K562 (cell line): ENCODE measurements around the gene TMSB4X. TPM values are rescaled to one million over a fixed set of nuclear protein-coding genes. Genes with fewer than 3 reads are reported as not detected.

Experiments
- CREM ChIP-seq: IDR thresholded peaks from 2 replicates; pipeline ENCODE4 v1.6.1; 2014; ENCODE audit warnings: antibody characterized with exemption, low read depth
- EP300 ChIP-seq: IDR thresholded peaks from 2 replicates; pipeline ENCODE4 v1.6.1; 2012; ENCODE audit warnings: low read length, improper control_type of control experiment
- ESRRA ChIP-seq: fragments of 450-650 bp; IDR thresholded peaks from 2 replicates; pipeline ENCODE4 v1.6.1; 2014; ENCODE audit warnings: low read depth, mild to moderate bottlenecking, moderate library complexity, borderline replicate concordance
- GABPA ChIP-seq: fragments of 200-800 bp; sonication (Bioruptor generic); conservative IDR thresholded peaks from 2 replicates; pipeline ENCODE4 v1.6.1; 2016; ENCODE audit warnings: low read depth, missing genetic modification characterization, missing compliant biosample characterization
- NCOR1 ChIP-seq: fragments of 450-650 bp; IDR thresholded peaks from 2 replicates; pipeline ENCODE4 v1.6.1; 2016; ENCODE audit warnings: mild to moderate bottlenecking, moderate library complexity
- RBM22 ChIP-seq: fragments of 200-400 bp; formaldehyde crosslinking; IDR thresholded peaks from 2 replicates; pipeline ENCODE4 v1.6.1; 2018; ENCODE audit warnings: low read length, low read depth; ENCODE audit not compliant: poor library complexity, severe bottlenecking
- RCOR1 ChIP-seq, 2 experiments: IDR thresholded peaks; 2 replicates each; pipeline ENCODE4 v1.6.1; 2012; ENCODE audit warnings: low read depth in 2 of 2, low read length in 2 of 2, borderline replicate concordance in 1 of 2, improper control_type of control experiment in 1 of 2
- RFX7 ChIP-seq: fragments of 250-450 bp; sonication (Bioruptor Pico); IDR thresholded peaks from 2 replicates; pipeline ENCODE4 v1.5.1; 2021; ENCODE audit warnings: mild to moderate bottlenecking
- RHOXF2B ChIP-seq: fragments of 250-450 bp; sonication (Bioruptor Pico); conservative IDR thresholded peaks from 2 replicates; pipeline ENCODE4 v1.5.1; 2021
- ZFX ChIP-seq: sonication (generic); formaldehyde crosslinking; IDR thresholded peaks from 2 replicates; pipeline ENCODE4 v1.8.0; 2022; ENCODE audit warnings: mild to moderate bottlenecking, missing genetic modification reagents, moderate library complexity
- ZNF133 ChIP-seq: fragments of 250-450 bp; sonication (Bioruptor Pico); IDR thresholded peaks from 2 replicates; pipeline ENCODE4 v1.4.0; 2020; ENCODE audit warnings: mild to moderate bottlenecking
- ZNF766 ChIP-seq: fragments of 200-800 bp; sonication (Bioruptor generic); conservative IDR thresholded peaks from 2 replicates; pipeline ENCODE4 v1.6.1; 2016; ENCODE audit warnings: missing genetic modification characterization, missing compliant biosample characterization
- polyA plus RNA-seq, 8 experiments: library from polyadenylated mRNA; depleted of rRNA in 4 of 8; stranded (reverse) in 5 of 8; unstranded in 3 of 8; fragments of >200 nt; fragmentation: Nextera tagmentation in 2 of 8; fragmentation: Illumina TruSeq in 1 of 8; extraction: Ambion mirVana in 2 of 8; extraction: Trizol in 1 of 8; gene quantifications; 2 replicates each; pipeline versions ENCODE4 v1.2.1 to v1.2.3, GENCODE V29; 2011 to 2014; ENCODE audit warnings: inconsistent platforms in 1 of 8, missing spikeins in 1 of 8
- total RNA-seq, 7 experiments: library from RNA; depleted of rRNA in 6 of 7; stranded (reverse); fragments of >200 nt in 6 of 7; fragmentation: Illumina TruSeq in 2 of 7; extraction: Trizol in 2 of 7; gene quantifications; 2 replicates each; pipeline versions ENCODE4 v1.2.1 to v1.2.3, GENCODE V29; 2011 to 2021; ENCODE audit warnings: low replicate concordance in 1 of 7
- TF ChIP-seq, protein P1 (sequence below): sonication (generic); formaldehyde crosslinking; IDR thresholded peaks from 2 replicates; pipeline ENCODE4 v1.8.0; 2023; ENCODE audit warnings: mild to moderate bottlenecking, missing genetic modification reagents
- TF ChIP-seq, protein P2 (sequence below): fragments of 450-650 bp; IDR thresholded peaks from 2 replicates; pipeline ENCODE4 v1.6.1; 2018; ENCODE audit warnings: mild to moderate bottlenecking, low read depth; ENCODE audit not compliant: partially characterized antibody
- TF ChIP-seq, protein P3 (sequence below): fragments of 450-650 bp; IDR thresholded peaks from 2 replicates; pipeline ENCODE4 v1.6.1; 2017; ENCODE audit warnings: antibody characterized with exemption, mild to moderate bottlenecking
- TF ChIP-seq, protein P4 (sequence below): fragments of 450-650 bp; formaldehyde crosslinking; IDR thresholded peaks from 2 replicates; pipeline ENCODE4 v1.4.0; 2022; ENCODE audit warnings: mild to moderate bottlenecking, moderate library complexity

TMSB4X gene
- total and polyA plus RNA-seq, 9 of the 15 experiments (the other 6 are each of a cell fraction or from before 2014, with no cell fraction given), result 1,035 to 2,035 (median 1,529) TPM

DNA sequence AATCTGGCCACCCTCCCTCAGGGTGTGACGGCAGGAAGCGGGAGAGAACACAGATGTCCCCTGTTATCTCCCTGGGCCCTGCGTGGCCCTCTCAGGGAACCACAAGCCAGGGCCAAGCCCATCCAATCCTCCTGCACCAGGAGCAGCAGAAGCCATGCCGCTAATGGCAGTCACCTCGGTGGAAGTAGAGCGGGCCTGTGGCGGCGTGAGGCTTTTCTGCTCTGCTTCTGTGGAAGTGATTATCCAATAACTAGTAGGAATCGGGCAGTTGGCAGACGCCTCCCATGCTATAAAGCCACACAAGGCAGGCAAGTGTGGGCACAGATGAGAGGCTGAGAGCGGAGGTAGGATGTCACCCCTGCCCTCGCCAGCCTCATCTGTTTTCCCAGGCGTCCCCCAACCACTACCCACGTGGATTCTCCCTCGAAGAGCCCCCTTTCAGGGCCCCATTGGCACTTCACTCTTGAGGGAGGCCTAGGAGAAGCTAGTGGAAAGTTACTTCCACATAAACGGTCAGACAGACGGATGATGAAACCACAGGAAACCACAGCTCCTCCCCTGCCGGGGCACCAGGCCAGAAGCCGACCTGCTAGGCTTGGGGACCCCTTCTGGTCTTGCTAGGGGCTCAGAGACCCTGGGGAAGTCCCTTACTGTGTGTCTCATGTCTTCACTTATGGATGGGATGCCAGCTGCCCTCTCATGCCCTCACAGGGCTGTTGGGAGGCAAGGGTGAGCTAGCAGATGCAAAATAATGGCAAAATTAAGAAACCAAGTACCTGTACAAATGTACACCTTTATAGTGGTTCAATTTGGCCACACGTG lies 18.8 kb upstream of the TMSB4X start (continued):
- TF ChIP-seq GABPA (tag) (0 out of 2 replicates have a peak, but pooled peaks have one; percentile 14), RHOXF2B (CRISPR knock-in tag) (0 out of 2 replicates have a peak, but pooled peaks have one; percentile 23), NCOR1 (no peak), CREM (0 out of 2 replicates have a peak, but pooled peaks have one; percentile 20), ZFX (CRISPR knock-in tag) (peak; percentile 92), RFX7 (CRISPR knock-in tag) (no peak), EP300 (peak; percentile 97), RBM22 (no peak), ESRRA (peak; percentile 45; the same call in 1 of the 2 replicates), RCOR1 (IDR thresholded peaks at IDR 0.05; ENCODE audit: borderline replicate concordance in 1 of 2, low read depth in 2 of 2, low read length in 2 of 2) (peak in 1 of 2 experiments; percentile 66; a peak in 1 of 4 replicates), ZNF133 (0 out of 2 replicates have a peak, but pooled peaks have one; percentile 44), ZNF766 (peak; percentile 96)
- TF ChIP-seq, protein P1, sequence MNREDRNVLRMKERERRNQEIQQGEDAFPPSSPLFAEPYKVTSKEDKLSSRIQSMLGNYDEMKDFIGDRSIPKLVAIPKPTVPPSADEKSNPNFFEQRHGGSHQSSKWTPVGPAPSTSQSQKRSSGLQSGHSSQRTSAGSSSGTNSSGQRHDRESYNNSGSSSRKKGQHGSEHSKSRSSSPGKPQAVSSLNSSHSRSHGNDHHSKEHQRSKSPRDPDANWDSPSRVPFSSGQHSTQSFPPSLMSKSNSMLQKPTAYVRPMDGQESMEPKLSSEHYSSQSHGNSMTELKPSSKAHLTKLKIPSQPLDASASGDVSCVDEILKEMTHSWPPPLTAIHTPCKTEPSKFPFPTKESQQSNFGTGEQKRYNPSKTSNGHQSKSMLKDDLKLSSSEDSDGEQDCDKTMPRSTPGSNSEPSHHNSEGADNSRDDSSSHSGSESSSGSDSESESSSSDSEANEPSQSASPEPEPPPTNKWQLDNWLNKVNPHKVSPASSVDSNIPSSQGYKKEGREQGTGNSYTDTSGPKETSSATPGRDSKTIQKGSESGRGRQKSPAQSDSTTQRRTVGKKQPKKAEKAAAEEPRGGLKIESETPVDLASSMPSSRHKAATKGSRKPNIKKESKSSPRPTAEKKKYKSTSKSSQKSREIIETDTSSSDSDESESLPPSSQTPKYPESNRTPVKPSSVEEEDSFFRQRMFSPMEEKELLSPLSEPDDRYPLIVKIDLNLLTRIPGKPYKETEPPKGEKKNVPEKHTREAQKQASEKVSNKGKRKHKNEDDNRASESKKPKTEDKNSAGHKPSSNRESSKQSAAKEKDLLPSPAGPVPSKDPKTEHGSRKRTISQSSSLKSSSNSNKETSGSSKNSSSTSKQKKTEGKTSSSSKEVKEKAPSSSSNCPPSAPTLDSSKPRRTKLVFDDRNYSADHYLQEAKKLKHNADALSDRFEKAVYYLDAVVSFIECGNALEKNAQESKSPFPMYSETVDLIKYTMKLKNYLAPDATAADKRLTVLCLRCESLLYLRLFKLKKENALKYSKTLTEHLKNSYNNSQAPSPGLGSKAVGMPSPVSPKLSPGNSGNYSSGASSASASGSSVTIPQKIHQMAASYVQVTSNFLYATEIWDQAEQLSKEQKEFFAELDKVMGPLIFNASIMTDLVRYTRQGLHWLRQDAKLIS, result no peak; the same call in 1 of the 2 replicates
- TF ChIP-seq, protein P2, sequence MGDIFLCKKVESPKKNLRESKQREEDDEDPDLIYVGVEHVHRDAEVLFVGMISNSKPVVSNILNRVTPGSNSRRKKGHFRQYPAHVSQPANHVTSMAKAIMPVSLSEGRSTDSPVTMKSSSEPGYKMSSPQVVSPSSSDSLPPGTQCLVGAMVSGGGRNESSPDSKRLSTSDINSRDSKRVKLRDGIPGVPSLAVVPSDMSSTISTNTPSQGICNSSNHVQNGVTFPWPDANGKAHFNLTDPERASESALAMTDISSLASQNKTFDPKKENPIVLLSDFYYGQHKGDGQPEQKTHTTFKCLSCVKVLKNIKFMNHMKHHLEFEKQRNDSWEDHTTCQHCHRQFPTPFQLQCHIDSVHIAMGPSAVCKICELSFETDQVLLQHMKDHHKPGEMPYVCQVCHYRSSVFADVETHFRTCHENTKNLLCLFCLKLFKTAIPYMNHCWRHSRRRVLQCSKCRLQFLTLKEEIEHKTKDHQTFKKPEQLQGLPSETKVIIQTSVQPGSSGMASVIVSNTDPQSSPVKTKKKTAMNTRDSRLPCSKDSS, result no peak
- TF ChIP-seq, protein P3, sequence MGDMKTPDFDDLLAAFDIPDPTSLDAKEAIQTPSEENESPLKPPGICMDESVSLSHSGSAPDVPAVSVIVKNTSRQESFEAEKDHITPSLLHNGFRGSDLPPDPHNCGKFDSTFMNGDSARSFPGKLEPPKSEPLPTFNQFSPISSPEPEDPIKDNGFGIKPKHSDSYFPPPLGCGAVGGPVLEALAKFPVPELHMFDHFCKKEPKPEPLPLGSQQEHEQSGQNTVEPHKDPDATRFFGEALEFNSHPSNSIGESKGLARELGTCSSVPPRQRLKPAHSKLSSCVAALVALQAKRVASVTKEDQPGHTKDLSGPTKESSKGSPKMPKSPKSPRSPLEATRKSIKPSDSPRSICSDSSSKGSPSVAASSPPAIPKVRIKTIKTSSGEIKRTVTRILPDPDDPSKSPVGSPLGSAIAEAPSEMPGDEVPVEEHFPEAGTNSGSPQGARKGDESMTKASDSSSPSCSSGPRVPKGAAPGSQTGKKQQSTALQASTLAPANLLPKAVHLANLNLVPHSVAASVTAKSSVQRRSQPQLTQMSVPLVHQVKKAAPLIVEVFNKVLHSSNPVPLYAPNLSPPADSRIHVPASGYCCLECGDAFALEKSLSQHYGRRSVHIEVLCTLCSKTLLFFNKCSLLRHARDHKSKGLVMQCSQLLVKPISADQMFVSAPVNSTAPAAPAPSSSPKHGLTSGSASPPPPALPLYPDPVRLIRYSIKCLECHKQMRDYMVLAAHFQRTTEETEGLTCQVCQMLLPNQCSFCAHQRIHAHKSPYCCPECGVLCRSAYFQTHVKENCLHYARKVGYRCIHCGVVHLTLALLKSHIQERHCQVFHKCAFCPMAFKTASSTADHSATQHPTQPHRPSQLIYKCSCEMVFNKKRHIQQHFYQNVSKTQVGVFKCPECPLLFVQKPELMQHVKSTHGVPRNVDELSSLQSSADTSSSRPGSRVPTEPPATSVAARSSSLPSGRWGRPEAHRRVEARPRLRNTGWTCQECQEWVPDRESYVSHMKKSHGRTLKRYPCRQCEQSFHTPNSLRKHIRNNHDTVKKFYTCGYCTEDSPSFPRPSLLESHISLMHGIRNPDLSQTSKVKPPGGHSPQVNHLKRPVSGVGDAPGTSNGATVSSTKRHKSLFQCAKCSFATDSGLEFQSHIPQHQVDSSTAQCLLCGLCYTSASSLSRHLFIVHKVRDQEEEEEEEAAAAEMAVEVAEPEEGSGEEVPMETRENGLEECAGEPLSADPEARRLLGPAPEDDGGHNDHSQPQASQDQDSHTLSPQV, result peak; percentile 99
- TF ChIP-seq, protein P4, sequence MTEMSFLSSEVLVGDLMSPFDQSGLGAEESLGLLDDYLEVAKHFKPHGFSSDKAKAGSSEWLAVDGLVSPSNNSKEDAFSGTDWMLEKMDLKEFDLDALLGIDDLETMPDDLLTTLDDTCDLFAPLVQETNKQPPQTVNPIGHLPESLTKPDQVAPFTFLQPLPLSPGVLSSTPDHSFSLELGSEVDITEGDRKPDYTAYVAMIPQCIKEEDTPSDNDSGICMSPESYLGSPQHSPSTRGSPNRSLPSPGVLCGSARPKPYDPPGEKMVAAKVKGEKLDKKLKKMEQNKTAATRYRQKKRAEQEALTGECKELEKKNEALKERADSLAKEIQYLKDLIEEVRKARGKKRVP (CRISPR knock-in tag), result peak; percentile 95
